Esophagus squamous epithelium (tissue), 4 donors: Measurements from ENCODE around the gene PLA2G4F.

ENCODE experiments used
- CTCF ChIP-seq, 6 experiments: fragments of 450-650 bp in 4 of 6; fragments of 200-600 bp in 2 of 6; sonication (generic) in 2 of 6; IDR thresholded peaks; one replicate each; pipeline ENCODE4 v1.5.1; 2016 to 2019; ENCODE audit warnings: antibody characterized with exemption in 6 of 6, mild to moderate bottlenecking in 4 of 6, moderate library complexity in 4 of 6
- POLR2A ChIP-seq, 4 donors: fragments of 450-650 bp; IDR thresholded peaks; one replicate each; pipeline ENCODE4 v1.6.1; 2017; ENCODE audit warnings: antibody characterized with exemption in 4 of 4, mild to moderate bottlenecking in 4 of 4, moderate library complexity in 3 of 4

- TF ChIP-seq CTCF (IDR thresholded peaks at IDR 0.05) (no peak), POLR2A (IDR thresholded peaks at IDR 0.05) (no peak)
These were observed 46.2 kb upstream of the PLA2G4F start for GRCh38 chr15:42202653-42203052.
